Breast epithelium (tissue), 3 donors: Measurements from ENCODE around the gene GET4.

Experiments used
- POLR2A ChIP-seq: fragments of 450-650 bp; IDR thresholded peaks from one replicate; pipeline ENCODE4 v1.6.1; 2016; ENCODE audit warnings: antibody characterized with exemption, mild to moderate bottlenecking, moderate library complexity
- POLR2AphosphoS5 ChIP-seq, 3 donors: sonication (generic); formaldehyde crosslinking; IDR thresholded peaks; one replicate each; pipeline ENCODE4 v1.6.1; 2017; ENCODE audit warnings: antibody characterized with exemption in 3 of 3
- TF ChIP-seq, protein P1 (sequence below), 3 donors: fragments of 450-650 bp; IDR thresholded peaks; one replicate each; pipeline ENCODE4 v1.5.1; 2016 to 2017; ENCODE audit warnings: antibody characterized with exemption in 3 of 3, mild to moderate bottlenecking in 3 of 3, moderate library complexity in 3 of 3

DNA sequence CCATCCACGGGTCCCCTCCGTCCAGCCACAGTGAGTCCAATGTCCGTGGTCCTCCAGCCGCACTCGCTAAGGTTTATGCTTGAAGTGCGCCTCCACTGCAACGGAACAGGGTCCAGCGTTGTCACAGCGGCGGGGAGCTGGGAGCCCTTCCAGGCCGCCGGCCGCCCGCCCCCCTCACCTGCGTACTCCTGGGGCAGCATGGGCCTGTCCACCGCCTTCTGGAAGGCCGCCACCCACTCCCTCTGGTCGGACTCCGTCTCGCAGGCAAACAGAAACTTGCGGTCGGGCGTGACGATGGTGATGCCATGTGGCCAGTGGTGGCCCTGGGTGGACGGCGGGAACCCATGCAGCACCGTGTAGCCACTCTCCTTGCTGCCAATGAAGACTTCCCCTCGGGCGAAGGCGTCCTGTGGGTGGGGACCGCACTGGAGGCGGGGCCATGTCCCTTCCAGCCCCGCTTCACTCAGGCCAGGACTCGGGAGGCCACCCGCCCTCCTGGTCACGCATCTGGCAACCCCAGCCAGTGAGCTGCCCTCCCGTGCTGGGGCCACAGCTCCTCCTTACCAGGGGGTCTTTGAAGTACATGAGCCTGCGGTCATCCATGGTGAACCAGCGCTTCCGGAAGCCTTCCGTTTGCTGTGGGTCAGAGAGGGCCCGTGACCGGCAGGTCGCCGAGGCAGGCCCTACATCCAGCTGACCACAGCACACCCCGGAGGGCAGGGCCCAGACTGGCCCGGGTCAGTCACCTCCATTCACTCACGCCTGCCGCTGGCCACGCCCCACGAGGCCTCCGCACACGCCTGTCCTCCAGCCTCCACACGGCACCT, 22.7 kb downstream of the GET4 start:
- no peak for TF ChIP-seq POLR2AphosphoS5 (IDR thresholded peaks at IDR 0.05)
- TF ChIP-seq POLR2A, result no peak
- TF ChIP-seq, protein P1, sequence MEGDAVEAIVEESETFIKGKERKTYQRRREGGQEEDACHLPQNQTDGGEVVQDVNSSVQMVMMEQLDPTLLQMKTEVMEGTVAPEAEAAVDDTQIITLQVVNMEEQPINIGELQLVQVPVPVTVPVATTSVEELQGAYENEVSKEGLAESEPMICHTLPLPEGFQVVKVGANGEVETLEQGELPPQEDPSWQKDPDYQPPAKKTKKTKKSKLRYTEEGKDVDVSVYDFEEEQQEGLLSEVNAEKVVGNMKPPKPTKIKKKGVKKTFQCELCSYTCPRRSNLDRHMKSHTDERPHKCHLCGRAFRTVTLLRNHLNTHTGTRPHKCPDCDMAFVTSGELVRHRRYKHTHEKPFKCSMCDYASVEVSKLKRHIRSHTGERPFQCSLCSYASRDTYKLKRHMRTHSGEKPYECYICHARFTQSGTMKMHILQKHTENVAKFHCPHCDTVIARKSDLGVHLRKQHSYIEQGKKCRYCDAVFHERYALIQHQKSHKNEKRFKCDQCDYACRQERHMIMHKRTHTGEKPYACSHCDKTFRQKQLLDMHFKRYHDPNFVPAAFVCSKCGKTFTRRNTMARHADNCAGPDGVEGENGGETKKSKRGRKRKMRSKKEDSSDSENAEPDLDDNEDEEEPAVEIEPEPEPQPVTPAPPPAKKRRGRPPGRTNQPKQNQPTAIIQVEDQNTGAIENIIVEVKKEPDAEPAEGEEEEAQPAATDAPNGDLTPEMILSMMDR (IDR thresholded peaks at IDR 0.05), result no peak
